Activated CD4-positive, alpha-beta T cell treated with anti-CD3 and anti-CD28 coated beads, Interleukin-2, amount 10 ng/mL, durations not matched to agents 24 days and 14 days (primary cell): Measurements from ENCODE around the gene INPP5J. TPM values are rescaled to one million over a fixed set of nuclear protein-coding genes. Genes with fewer than 3 reads are reported as not detected.
A peak's percentile ranks its signal among the peaks of the same experiment; 100 is the strongest.
"Not testable (repeated sequence)": the region's sequence is repeated elsewhere in the genome, so short reads cannot be mapped to it uniquely, and the experiment has no call there.

Experiments
- DNase-seq: peaks from one replicate; pipeline ENCODE4 v3.0.0; 2022
- H3K27ac Mint-ChIP-seq: one replicate; pipeline ENCODE4 v1.8.0; 2022; ENCODE audit warnings: mild to moderate bottlenecking, mixed read lengths
- H3K27me3 Mint-ChIP-seq: one replicate; pipeline ENCODE4 v1.8.0; 2022; ENCODE audit warnings: mixed read lengths
- H3K36me3 Mint-ChIP-seq: one replicate; pipeline ENCODE4 v1.8.0; 2022; ENCODE audit warnings: low read depth, mild to moderate bottlenecking, mixed read lengths
- H3K4me1 Mint-ChIP-seq: one replicate; pipeline ENCODE4 v1.8.0; 2021; ENCODE audit warnings: mixed read lengths
- H3K4me3 Mint-ChIP-seq: one replicate; pipeline ENCODE4 v1.8.0; 2022; ENCODE audit warnings: mild to moderate bottlenecking, moderate library complexity, mixed read lengths
- H3K9me3 Mint-ChIP-seq: one replicate; pipeline ENCODE4 v1.8.0; 2021; ENCODE audit warnings: mixed read lengths
- intact Hi-C: fragments of 100-400 bp; cut with micrococcal nuclease; formaldehyde crosslinking; loops from one replicate; pipeline ENCODE4 v1.15.1; 2023
- total RNA-seq: library from RNA; stranded (reverse); gene quantifications from 2 replicates; pipeline ENCODE4 v1.2.3, GENCODE V29; 2022

The INPP5J gene
- total RNA-seq, result 0.07 and 0.26 TPM in 2 replicates

- Mint-ChIP-seq H3K36me3 (no peaks in the 10 kb centered on the region), H3K4me1 (peaks cover 3% of the 10 kb centered on the region), H3K27ac (no peak within 1 kb of the TSS), H3K27me3 (no peaks in the 10 kb centered on the region), H3K9me3 (no peaks in the 10 kb centered on the region), H3K4me3 (no peak within 1 kb of the TSS)
- intact Hi-C loops, result no loop called here
- no peak for DNase-seq
Observed at GRCh38 chr22:31122532-31123291, at the start of gene INPP5J. TSS of gene INPP5J (plus strand) at chr22:31122966. CDS start at chr22:31123015, 49 bp downstream.

GRCh38 chr22:31073125-31073524 lies 49.6 kb upstream of the INPP5J start:
- H3K9me3 Mint-ChIP-seq, H3K27ac Mint-ChIP-seq, H3K4me1 Mint-ChIP-seq, H3K27me3 Mint-ChIP-seq, H3K36me3 Mint-ChIP-seq, intact Hi-C loops, DNase-seq, H3K4me3 Mint-ChIP-seq: not testable (repeated sequence)

GRCh38 chr22:31073545-31074145 lies 49.1 kb upstream of the INPP5J start:
- H3K27ac Mint-ChIP-seq, H3K9me3 Mint-ChIP-seq, H3K4me3 Mint-ChIP-seq, H3K4me1 Mint-ChIP-seq, H3K36me3 Mint-ChIP-seq, H3K27me3 Mint-ChIP-seq, intact Hi-C loops, DNase-seq: not testable (repeated sequence)

GRCh38 chr22:31075961-31076360 lies 46.8 kb upstream of the INPP5J start:
- Mint-ChIP-seq H3K27me3 (no peaks in the 10 kb centered on the region), H3K4me3 (no peak overlapping the region), H3K9me3 (no peaks in the 10 kb centered on the region), H3K27ac (no peak overlapping the region), H3K4me1 (peaks cover 4% of the 10 kb centered on the region), H3K36me3 (no peaks in the 10 kb centered on the region)
- DNase-seq, result no peak
- intact Hi-C loops, result no loop called here

- intact Hi-C loops, result no loop called here
- no peak overlapping the region for H3K27ac Mint-ChIP-seq
- no peaks in the 10 kb centered on the region for H3K27me3 Mint-ChIP-seq
- H3K4me3 Mint-ChIP-seq, result no peak overlapping the region
- H3K9me3 Mint-ChIP-seq, result no peaks in the 10 kb centered on the region
- H3K4me1 Mint-ChIP-seq, result peaks cover 17% of the 10 kb centered on the region
- no peak for DNase-seq
- H3K36me3 Mint-ChIP-seq, result no peaks in the 10 kb centered on the region
Observed at GRCh38 chr22:31077681-31078080, 45.1 kb upstream of the INPP5J start.

GRCh38 chr22:31078389-31078788 lies 44.4 kb upstream of the INPP5J start:
- DNase-seq, H3K9me3 Mint-ChIP-seq, H3K4me3 Mint-ChIP-seq, intact Hi-C loops, H3K27me3 Mint-ChIP-seq, H3K27ac Mint-ChIP-seq, H3K36me3 Mint-ChIP-seq: not testable (repeated sequence)
- H3K4me1 Mint-ChIP-seq, result peaks cover 23% of the 10 kb centered on the region

GRCh38 chr22:31079095-31079642 lies 43.6 kb upstream of the INPP5J start:
- no peaks in the 10 kb centered on the region for H3K9me3 Mint-ChIP-seq
- H3K4me1 Mint-ChIP-seq, result peaks cover 30% of the 10 kb centered on the region

GRCh38 chr22:31080164-31080847 lies 42.5 kb upstream of the INPP5J start:
- Mint-ChIP-seq H3K27ac (peak overlapping the region; percentile 78), H3K36me3 (no peaks in the 10 kb centered on the region), H3K4me3 (peak overlapping the region; percentile 91), H3K4me1 (peaks cover 34% of the 10 kb centered on the region), H3K9me3 (no peaks in the 10 kb centered on the region), H3K27me3 (no peaks in the 10 kb centered on the region)
- intact Hi-C loops, result loop anchor here (5.0 to 10.0 kb wide), 4 partner anchors 212 to 672 kb away; partner anchors contain the start of genes DEPDC5, PATZ1, PIK3IP1 and PRR14L
- DNase-seq, result no peak

More at GRCh38 chr22:31079095-31079642, 43.6 kb upstream of the INPP5J start:
- no peaks in the 10 kb centered on the region for H3K36me3 Mint-ChIP-seq
- no peak for DNase-seq
- no peak overlapping the region for H3K4me3 Mint-ChIP-seq
- intact Hi-C loops, result no loop called here
- H3K27ac Mint-ChIP-seq, result no peak overlapping the region
- H3K27me3 Mint-ChIP-seq, result no peaks in the 10 kb centered on the region

GRCh38 chr22:31080848-31081649 lies 41.7 kb upstream of the INPP5J start, which contains the start of gene SMTN:
TSS of gene SMTN (plus strand) at chr22:31081318. CDS start at chr22:31083259, 1,941 bp downstream.
- Mint-ChIP-seq H3K4me1 (peaks cover 35% of the 10 kb centered on the region), H3K27me3 (no peaks in the 10 kb centered on the region), H3K36me3 (no peaks in the 10 kb centered on the region), H3K27ac (peak within 1 kb of the TSS; percentile 78), H3K4me3 (peak within 1 kb of the TSS; percentile 91), H3K9me3 (no peaks in the 10 kb centered on the region)
- intact Hi-C loops, result loop anchor here (5.0 to 10.0 kb wide), 4 partner anchors 211 to 671 kb away; partner anchors contain the start of genes DEPDC5, PATZ1, PIK3IP1 and PRR14L
- peak; percentile 98 for DNase-seq

- peaks cover 35% of the 10 kb centered on the region for H3K4me1 Mint-ChIP-seq
- no peaks in the 10 kb centered on the region for H3K9me3 Mint-ChIP-seq
- no peak for DNase-seq
- peak overlapping the region; percentile 91 for H3K4me3 Mint-ChIP-seq
- intact Hi-C loops, result loop anchor here (5.0 to 10.0 kb wide), 4 partner anchors 210 to 670 kb away; partner anchors contain the start of genes DEPDC5, PATZ1, PIK3IP1 and PRR14L
- peak overlapping the region; percentile 23 for H3K27ac Mint-ChIP-seq
- H3K27me3 Mint-ChIP-seq, result no peaks in the 10 kb centered on the region
- H3K36me3 Mint-ChIP-seq, result no peaks in the 10 kb centered on the region
Observed at GRCh38 chr22:31081963-31082605, 40.7 kb upstream of the INPP5J start.

- peak; percentile 85 for DNase-seq
- H3K9me3 Mint-ChIP-seq, result no peaks in the 10 kb centered on the region
- H3K36me3 Mint-ChIP-seq, result no peaks in the 10 kb centered on the region
- intact Hi-C loops, result loop anchor here (5.0 to 10.0 kb wide), 4 partner anchors 210 to 670 kb away; partner anchors contain the start of genes DEPDC5, PATZ1, PIK3IP1 and PRR14L
- no peaks in the 10 kb centered on the region for H3K27me3 Mint-ChIP-seq
- H3K4me3 Mint-ChIP-seq, result peak overlapping the region; percentile 91
- H3K27ac Mint-ChIP-seq, result no peak overlapping the region
- H3K4me1 Mint-ChIP-seq, result peaks cover 35% of the 10 kb centered on the region
Observed at GRCh38 chr22:31082606-31083376, 40.0 kb upstream of the INPP5J start.

- H3K27me3 Mint-ChIP-seq, result no peaks in the 10 kb centered on the region
- intact Hi-C loops, result loop anchor here (5.0 to 10.0 kb wide), 4 partner anchors 209 to 669 kb away; partner anchors contain the start of genes DEPDC5, PATZ1, PIK3IP1 and PRR14L
- H3K4me1 Mint-ChIP-seq, result peaks cover 35% of the 10 kb centered on the region
- H3K27ac Mint-ChIP-seq, result peak overlapping the region; percentile 90
- H3K9me3 Mint-ChIP-seq, result no peaks in the 10 kb centered on the region
- peak overlapping the region; percentile 91 for H3K4me3 Mint-ChIP-seq
- DNase-seq, result no peak
- H3K36me3 Mint-ChIP-seq, result no peaks in the 10 kb centered on the region
Observed at GRCh38 chr22:31083377-31083768, 39.4 kb upstream of the INPP5J start.
